Glutamatergic neuron (in vitro differentiated cells): Measurements from ENCODE around the gene CRTC3. TPM values are rescaled to one million over a fixed set of nuclear protein-coding genes. Genes with fewer than 3 reads are reported as not detected.

ENCODE experiments used
- DNase-seq: peaks from one replicate; pipeline ENCODE4 v3.0.0; 2022
- H3K27ac Mint-ChIP-seq: one replicate; pipeline ENCODE4 v1.8.0; 2020; ENCODE audit warnings: mild to moderate bottlenecking, mixed read lengths, inconsistent platforms; ENCODE audit not compliant: unreplicated experiment
- H3K27me3 Mint-ChIP-seq: one replicate; pipeline ENCODE4 v1.8.0; 2020; ENCODE audit warnings: mild to moderate bottlenecking, moderate library complexity, mixed read lengths, inconsistent platforms; ENCODE audit not compliant: unreplicated experiment
- H3K36me3 Mint-ChIP-seq: one replicate; pipeline ENCODE4 v1.8.0; 2020; ENCODE audit warnings: mild to moderate bottlenecking, mixed read lengths, inconsistent platforms; ENCODE audit not compliant: unreplicated experiment
- H3K4me1 Mint-ChIP-seq: one replicate; pipeline ENCODE4 v1.8.0; 2020; ENCODE audit warnings: mild to moderate bottlenecking, low read depth, mixed read lengths, inconsistent platforms; ENCODE audit not compliant: unreplicated experiment
- H3K4me3 Mint-ChIP-seq: one replicate; pipeline ENCODE4 v1.8.0; 2020; ENCODE audit warnings: mild to moderate bottlenecking, mixed read lengths, inconsistent platforms; ENCODE audit not compliant: unreplicated experiment
- H3K9me3 Mint-ChIP-seq: one replicate; pipeline ENCODE4 v1.8.0; 2020; ENCODE audit warnings: mild to moderate bottlenecking, moderate library complexity, mixed read lengths, inconsistent platforms; ENCODE audit not compliant: unreplicated experiment
- total RNA-seq: library from RNA; stranded (reverse); fragmentation: NEBNext Ultra II Directional; extraction: Animal tissue kit (Norgen Biotek cat#: 25700); gene quantifications from one replicate; pipeline ENCODE4 v1.2.1, GENCODE V29; 2021; ENCODE audit not compliant: unreplicated experiment
- TF ChIP-seq, protein P1 (sequence below): fragments of 200-600 bp; sonication (generic); IDR thresholded peaks from one replicate; pipeline ENCODE4 v1.5.0; 2021; ENCODE audit not compliant: partially characterized antibody, unreplicated experiment

The CRTC3 gene
- total RNA-seq, 1 donor from 2014 or later = 50.1 TPM

DNA sequence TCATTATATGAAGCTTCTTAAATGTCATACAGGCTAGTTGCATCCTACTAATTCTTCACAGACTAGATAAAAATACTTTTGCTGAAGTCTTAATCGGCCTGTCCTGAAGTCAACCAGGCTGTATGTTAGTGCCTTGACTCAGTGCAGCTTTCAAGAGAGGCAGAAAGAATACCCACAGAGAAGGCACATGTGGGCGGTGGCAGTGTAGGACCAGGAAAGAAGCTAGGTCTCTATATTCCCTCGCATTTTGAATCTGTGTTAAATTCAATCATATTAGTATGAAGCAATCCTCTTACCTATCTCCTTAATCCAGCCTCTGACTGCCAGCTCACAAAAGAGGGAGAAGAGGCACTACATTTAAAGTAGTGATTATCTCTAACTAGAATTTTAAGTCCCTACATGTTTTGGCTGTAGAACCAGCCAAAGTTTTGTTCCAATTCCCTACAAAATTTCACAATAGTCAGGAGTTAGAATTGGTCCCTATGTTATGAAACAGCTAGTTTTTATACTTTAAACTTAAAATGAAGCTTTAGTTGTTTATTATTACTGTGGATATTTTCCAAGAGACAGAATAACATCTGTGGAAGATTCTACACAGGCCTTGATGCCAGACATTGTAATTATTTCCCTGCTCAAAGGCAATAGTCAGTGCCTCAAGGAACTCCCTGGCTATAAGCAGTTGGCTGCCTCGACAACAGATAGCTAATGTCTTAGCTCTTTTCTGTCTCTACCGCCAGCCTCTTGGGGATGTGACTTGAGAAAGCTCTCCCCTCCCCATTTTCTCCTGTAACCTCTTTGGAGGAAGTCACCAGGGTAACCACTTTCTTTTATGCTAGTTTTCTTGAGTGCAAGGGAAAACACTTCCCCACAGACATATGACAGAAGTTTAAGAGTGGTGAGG lies 31.9 kb downstream of the CRTC3 start:
- Mint-ChIP-seq H3K9me3 (no peaks in the 10 kb centered on the region), H3K27me3 (peaks cover 2% of the 10 kb centered on the region), H3K27ac (no peak overlapping the region), H3K4me1 (peaks cover 22% of the 10 kb centered on the region), H3K36me3 (peaks cover 5% of the 10 kb centered on the region), H3K4me3 (no peak overlapping the region)
- TF ChIP-seq, protein P1, sequence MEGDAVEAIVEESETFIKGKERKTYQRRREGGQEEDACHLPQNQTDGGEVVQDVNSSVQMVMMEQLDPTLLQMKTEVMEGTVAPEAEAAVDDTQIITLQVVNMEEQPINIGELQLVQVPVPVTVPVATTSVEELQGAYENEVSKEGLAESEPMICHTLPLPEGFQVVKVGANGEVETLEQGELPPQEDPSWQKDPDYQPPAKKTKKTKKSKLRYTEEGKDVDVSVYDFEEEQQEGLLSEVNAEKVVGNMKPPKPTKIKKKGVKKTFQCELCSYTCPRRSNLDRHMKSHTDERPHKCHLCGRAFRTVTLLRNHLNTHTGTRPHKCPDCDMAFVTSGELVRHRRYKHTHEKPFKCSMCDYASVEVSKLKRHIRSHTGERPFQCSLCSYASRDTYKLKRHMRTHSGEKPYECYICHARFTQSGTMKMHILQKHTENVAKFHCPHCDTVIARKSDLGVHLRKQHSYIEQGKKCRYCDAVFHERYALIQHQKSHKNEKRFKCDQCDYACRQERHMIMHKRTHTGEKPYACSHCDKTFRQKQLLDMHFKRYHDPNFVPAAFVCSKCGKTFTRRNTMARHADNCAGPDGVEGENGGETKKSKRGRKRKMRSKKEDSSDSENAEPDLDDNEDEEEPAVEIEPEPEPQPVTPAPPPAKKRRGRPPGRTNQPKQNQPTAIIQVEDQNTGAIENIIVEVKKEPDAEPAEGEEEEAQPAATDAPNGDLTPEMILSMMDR = no peak
- DNase-seq = no peak

- no peak overlapping the region for H3K27ac Mint-ChIP-seq
- DNase-seq = no peak
- peaks cover 2% of the 10 kb centered on the region for H3K27me3 Mint-ChIP-seq
- peaks cover 5% of the 10 kb centered on the region for H3K36me3 Mint-ChIP-seq
- TF ChIP-seq, protein P1 = no peak
- peaks cover 13% of the 10 kb centered on the region for H3K4me1 Mint-ChIP-seq
- H3K4me3 Mint-ChIP-seq = no peak overlapping the region
- H3K9me3 Mint-ChIP-seq = no peaks in the 10 kb centered on the region
Measured at GRCh38 chr15:90562669-90563068, 32.9 kb downstream of the CRTC3 start.

DNA sequence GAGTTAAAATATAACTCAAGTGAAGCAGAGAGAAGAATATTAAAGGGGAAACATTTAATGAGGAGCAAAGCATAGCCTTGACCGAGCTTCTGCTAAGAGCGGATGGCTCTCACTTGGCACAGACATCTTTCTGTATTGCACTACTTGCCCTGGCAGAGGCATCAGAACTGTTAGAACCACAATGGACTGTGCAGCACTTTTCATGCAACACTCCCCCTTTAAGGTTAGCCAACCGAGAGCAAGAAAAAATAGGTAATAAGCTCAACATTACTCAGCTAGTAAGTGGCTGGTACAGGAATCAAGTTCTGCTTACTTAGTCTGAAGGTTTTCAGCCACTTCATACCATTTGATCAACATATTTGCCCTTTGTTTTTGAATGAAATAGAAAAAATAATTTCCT lies 33.7 kb downstream of the CRTC3 start:
- no peak overlapping the region for H3K27ac Mint-ChIP-seq
- peaks cover 6% of the 10 kb centered on the region for H3K4me1 Mint-ChIP-seq
- H3K4me3 Mint-ChIP-seq = no peak overlapping the region
- no peak for DNase-seq
- TF ChIP-seq, protein P1 = no peak
- H3K36me3 Mint-ChIP-seq = peaks cover 5% of the 10 kb centered on the region
- H3K9me3 Mint-ChIP-seq = no peaks in the 10 kb centered on the region
- no peaks in the 10 kb centered on the region for H3K27me3 Mint-ChIP-seq

- DNase-seq = no peak
- H3K27ac Mint-ChIP-seq = no peak overlapping the region
- peaks cover 5% of the 10 kb centered on the region for H3K36me3 Mint-ChIP-seq
- H3K4me3 Mint-ChIP-seq = no peak overlapping the region
- peaks cover 5% of the 10 kb centered on the region for H3K4me1 Mint-ChIP-seq
- no peaks in the 10 kb centered on the region for H3K27me3 Mint-ChIP-seq
- no peaks in the 10 kb centered on the region for H3K9me3 Mint-ChIP-seq
- TF ChIP-seq, protein P1 = no peak
Measured at GRCh38 chr15:90564051-90564450, 34.3 kb downstream of the CRTC3 start.

DNA sequence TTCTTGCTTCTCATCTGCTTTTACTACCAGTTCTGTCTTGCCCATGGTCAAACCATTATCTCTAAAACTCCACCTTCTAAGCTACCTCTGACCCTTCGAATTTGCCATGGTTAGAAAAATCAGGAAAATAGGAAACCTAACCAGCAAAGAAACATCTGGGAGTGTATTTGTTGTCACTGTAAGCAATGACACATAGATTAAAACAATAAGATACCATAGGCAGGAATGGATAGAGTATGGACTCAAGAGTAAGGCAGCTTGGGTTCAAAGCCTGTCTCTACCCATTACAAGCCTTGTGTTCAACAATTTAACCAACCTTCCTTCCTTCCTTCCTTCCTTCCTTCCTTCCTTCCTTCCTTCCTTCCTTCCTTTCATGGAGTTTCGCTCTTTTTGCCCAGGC lies 34.9 kb downstream of the CRTC3 start:
- Mint-ChIP-seq H3K27ac (no peak overlapping the region), H3K27me3 (no peaks in the 10 kb centered on the region), H3K4me3 (no peak overlapping the region)

More for the DNA sequence above, 34.9 kb downstream of the CRTC3 start:
- TF ChIP-seq, protein P1 = no peak
- peaks cover 5% of the 10 kb centered on the region for H3K36me3 Mint-ChIP-seq
- no peaks in the 10 kb centered on the region for H3K9me3 Mint-ChIP-seq
- no peak for DNase-seq
- H3K4me1 Mint-ChIP-seq = peaks cover 5% of the 10 kb centered on the region
